Uterine smooth muscle cell (primary cell): Measurements from ENCODE around the gene USP22. TPM values are rescaled to one million over a fixed set of nuclear protein-coding genes. Genes with fewer than 3 reads are reported as not detected.

Experiments
- total RNA-seq: library from RNA; depleted of rRNA; stranded (reverse); fragments of >200 nt; gene quantifications from 2 replicates; pipeline ENCODE4 v1.2.3, GENCODE V29; 2014

USP22 gene
- total RNA-seq: 262 and 274 TPM in 2 replicates

GRCh38 chr17:21042458-21043295 is at the start of gene USP22:
TSS of gene USP22 (minus strand) at chr17:21043011. CDS start at chr17:21042835, 176 bp downstream.

Other genes starting within 250 kb of the USP22 start
- gene DHRS7B, start 84.0 kb upstream of the USP22 start, total RNA-seq: 15.9 and 19.6 TPM in 2 replicates
- 16.7 and 20.5 TPM in 2 replicates for gene TMEM11, start 171.2 kb upstream of the USP22 start, total RNA-seq
- gene NATD1, start 210.4 kb upstream of the USP22 start, total RNA-seq: 0.77 and 3.6 TPM in 2 replicates
- gene MAP2K3, start 241.7 kb upstream of the USP22 start, total RNA-seq: 21.1 and 34.5 TPM in 2 replicates